ENCODE measurements around the gene FNIP2.

FNIP2 gene

DNA sequence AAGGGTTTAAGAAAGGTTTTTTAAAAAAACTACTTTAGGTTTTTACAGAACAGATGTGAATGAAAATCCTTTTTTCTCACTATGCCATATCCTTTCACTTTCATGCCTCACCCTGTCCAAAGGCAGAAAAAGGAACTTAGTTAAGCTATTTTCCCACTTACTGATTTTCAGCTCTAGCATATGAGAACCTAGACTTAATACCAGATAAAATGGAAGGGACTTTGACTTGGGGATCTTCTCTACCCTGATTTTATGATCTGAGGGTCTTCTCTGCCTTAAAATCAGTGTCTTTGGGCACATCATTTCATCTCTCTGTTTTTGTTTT lies 42.4 kb downstream of the FNIP2 start:
- Histone ChIP-seq H3K9ac (no peak overlapping the region), H3K27ac (peak overlapping the region; percentile 60; the same call in 1 of the 2 replicates), H3K9me3 (peaks cover 8% of the 10 kb centered on the region; the same call in 1 of the 2 replicates), H3K4me3 (no peak overlapping the region), H4K20me1 (no peaks in the 10 kb centered on the region), H3K36me3 (no peaks in the 10 kb centered on the region), H3K27me3 (no peaks in the 10 kb centered on the region), H3K4me1 (peaks cover 32% of the 10 kb centered on the region), H3K4me2 (peak overlapping the region; percentile 69)
- no peak for TF ChIP-seq Cebpa-rat (IDR thresholded peaks at IDR 0.05)

DNA sequence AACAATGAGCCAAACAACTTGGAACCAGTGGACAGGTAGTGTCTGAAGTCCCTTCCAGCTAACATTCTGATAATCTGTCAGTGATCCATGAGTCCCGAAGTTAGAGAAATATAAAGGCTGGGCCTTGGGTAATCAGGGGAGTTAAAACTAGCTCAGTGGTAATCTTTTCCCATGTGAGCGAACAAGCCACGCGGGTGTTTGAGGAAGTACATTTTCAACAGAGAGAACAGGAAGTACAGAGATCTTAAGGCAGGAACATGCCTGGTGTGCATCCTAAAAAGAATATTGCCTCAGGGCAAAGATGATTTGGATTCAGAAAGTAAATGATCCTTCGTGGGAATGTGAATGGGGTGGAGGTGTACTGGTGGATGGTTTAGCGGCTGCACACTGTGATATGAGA lies 42.9 kb downstream of the FNIP2 start:
- peaks cover 8% of the 10 kb centered on the region; the same call in 1 of the 2 replicates for H3K9me3 ChIP-seq
- peak overlapping the region; percentile 69 for H3K4me2 ChIP-seq
- H3K27me3 ChIP-seq: no peaks in the 10 kb centered on the region
- H3K27ac ChIP-seq: peak overlapping the region; percentile 60; the same call in 1 of the 2 replicates
- H3K9ac ChIP-seq: no peak overlapping the region
- H4K20me1 ChIP-seq: no peaks in the 10 kb centered on the region
- H3K4me3 ChIP-seq: no peak overlapping the region
- no peaks in the 10 kb centered on the region for H3K36me3 ChIP-seq
- no peak for TF ChIP-seq Cebpa-rat (IDR thresholded peaks at IDR 0.05)
- peaks cover 32% of the 10 kb centered on the region for H3K4me1 ChIP-seq

DNA sequence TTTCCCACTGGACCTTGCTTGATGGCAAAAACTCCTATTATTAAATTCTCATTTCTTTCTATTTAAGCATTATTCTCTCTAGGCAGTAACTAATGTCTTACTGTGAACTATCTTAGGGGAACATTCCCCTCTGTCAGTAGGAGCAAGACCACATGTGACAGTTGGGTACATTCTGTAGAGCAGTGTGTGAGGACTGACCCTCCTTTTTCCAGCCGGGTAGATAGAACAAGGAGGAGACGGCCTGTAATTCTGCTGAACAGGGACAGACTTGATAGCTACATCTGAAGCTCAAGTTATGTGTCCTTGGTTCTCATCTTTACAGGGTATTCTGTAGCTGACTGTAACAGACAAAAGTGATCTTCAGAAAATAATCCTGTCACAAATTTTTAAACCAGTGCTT lies 43.3 kb downstream of the FNIP2 start:
- Histone ChIP-seq H3K4me1 (peaks cover 36% of the 10 kb centered on the region), H3K9me3 (peaks cover 8% of the 10 kb centered on the region; the same call in 1 of the 2 replicates), H3K27ac (peak overlapping the region; percentile 60; the same call in 1 of the 2 replicates), H4K20me1 (no peaks in the 10 kb centered on the region), H3K27me3 (no peaks in the 10 kb centered on the region), H3K4me3 (no peak overlapping the region), H3K36me3 (no peaks in the 10 kb centered on the region), H3K9ac (no peak overlapping the region), H3K4me2 (peak overlapping the region; percentile 69)
- no peak for TF ChIP-seq Cebpa-rat (IDR thresholded peaks at IDR 0.05)

DNA sequence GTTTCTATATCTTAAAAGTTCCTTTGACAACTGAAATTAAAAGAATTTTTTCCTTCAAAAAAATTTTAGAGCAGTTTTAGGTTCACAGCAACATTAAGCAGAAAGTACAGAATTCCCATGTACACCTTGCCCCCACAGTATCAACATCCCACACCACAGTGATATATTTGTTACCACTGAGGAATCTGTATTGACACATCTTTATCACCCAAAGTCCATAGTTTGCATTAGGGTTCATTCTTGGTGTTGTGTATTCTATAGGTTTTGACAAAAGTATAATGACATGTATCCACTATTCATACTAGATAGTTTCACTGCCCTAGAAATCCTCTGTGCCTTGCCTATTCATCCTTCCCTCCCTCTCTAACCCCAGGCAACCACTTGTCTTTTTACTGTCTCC lies 43.7 kb downstream of the FNIP2 start:
- Histone ChIP-seq H4K20me1 (no peaks in the 10 kb centered on the region), H3K4me1 (peaks cover 40% of the 10 kb centered on the region), H3K27me3 (no peaks in the 10 kb centered on the region), H3K36me3 (no peaks in the 10 kb centered on the region), H3K27ac (no peak overlapping the region), H3K4me3 (no peak overlapping the region), H3K9me3 (peaks cover 8% of the 10 kb centered on the region; the same call in 1 of the 2 replicates), H3K9ac (no peak overlapping the region), H3K4me2 (no peak overlapping the region)
- no peak for TF ChIP-seq Cebpa-rat (IDR thresholded peaks at IDR 0.05)

- Histone ChIP-seq H4K20me1 (no peaks in the 10 kb centered on the region), H3K9ac (no peak overlapping the region), H3K27me3 (no peaks in the 10 kb centered on the region), H3K4me3 (no peak overlapping the region), H3K4me2 (no peak overlapping the region), H3K27ac (no peak overlapping the region), H3K9me3 (peaks cover 8% of the 10 kb centered on the region; the same call in 1 of the 2 replicates), H3K4me1 (peaks cover 45% of the 10 kb centered on the region), H3K36me3 (no peaks in the 10 kb centered on the region)
- no peak for TF ChIP-seq Cebpa-rat (IDR thresholded peaks at IDR 0.05)
Measured at GRCh38 chr4:158813113-158813512, 44.3 kb downstream of the FNIP2 start.

DNA sequence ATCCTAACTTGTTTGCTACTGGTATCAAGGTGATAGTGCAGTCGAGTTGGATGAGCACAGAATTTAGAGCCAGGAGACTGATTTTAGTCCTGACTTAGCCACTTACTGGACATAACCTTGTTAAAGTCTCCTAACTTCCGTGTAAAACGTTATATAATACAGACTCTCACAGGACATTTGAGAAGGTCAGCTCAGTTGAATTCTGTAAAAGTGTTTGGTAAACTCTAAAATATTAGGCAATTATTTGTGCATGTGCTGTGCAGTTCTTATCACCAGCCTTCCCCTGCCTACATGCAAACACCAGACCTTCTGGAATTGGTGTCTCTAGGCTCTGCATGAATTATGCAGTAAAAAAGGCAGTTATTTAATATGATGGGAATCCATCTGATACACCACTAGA lies 45.4 kb downstream of the FNIP2 start:
- Histone ChIP-seq H3K9me3 (peaks cover 8% of the 10 kb centered on the region; the same call in 1 of the 2 replicates), H3K4me1 (peaks cover 47% of the 10 kb centered on the region), H3K36me3 (no peaks in the 10 kb centered on the region), H3K4me3 (no peak overlapping the region), H3K27me3 (no peaks in the 10 kb centered on the region), H3K4me2 (no peak overlapping the region), H3K9ac (no peak overlapping the region), H3K27ac (no peak overlapping the region), H4K20me1 (no peaks in the 10 kb centered on the region)
- TF ChIP-seq Cebpa-rat (IDR thresholded peaks at IDR 0.05): no peak

DNA sequence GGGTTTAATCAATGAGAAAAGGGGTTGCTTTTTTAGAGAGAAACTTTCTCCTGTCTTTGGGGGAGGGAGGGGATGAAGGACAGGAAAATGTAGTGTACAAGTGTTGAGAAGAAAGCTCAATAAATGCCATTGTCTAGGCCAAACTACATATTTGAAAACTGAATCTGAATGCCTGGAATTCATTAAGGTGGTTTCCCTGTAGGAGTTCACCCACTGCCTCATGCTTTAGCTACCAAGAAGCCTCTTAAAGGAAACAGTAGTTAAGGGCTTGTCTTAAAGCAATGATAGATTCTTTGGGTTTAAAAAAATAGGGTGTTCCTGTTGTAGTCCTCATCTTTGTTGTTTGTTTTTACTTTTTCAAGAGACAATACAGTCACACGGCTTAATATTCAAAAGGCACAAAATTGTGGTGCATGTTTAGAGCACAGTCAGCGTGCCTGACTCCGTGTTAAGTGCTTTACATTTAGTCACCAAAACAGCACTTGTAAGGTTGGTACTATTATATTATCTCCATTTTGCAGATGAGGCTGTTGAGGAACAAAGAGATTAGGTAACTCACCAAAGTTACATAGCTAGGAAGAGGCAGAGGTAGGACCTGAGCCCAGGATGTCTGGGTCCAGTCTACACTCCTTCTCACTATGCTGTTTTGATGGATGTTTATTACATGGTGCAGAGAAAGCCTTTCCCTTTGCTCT lies 46.0 kb downstream of the FNIP2 start:
- H3K27me3 ChIP-seq: no peaks in the 10 kb centered on the region
- H3K4me3 ChIP-seq: no peak overlapping the region
- H3K9ac ChIP-seq: no peak overlapping the region
- no peak for TF ChIP-seq Cebpa-rat (IDR thresholded peaks at IDR 0.05)
- peaks cover 41% of the 10 kb centered on the region for H3K4me1 ChIP-seq
- no peaks in the 10 kb centered on the region for H3K36me3 ChIP-seq
- H3K27ac ChIP-seq: no peak overlapping the region
- H3K9me3 ChIP-seq: peaks cover 8% of the 10 kb centered on the region; the same call in 1 of the 2 replicates
- no peaks in the 10 kb centered on the region for H4K20me1 ChIP-seq
- H3K4me2 ChIP-seq: no peak overlapping the region

GRCh38 chr4:158816955-158817354 lies 48.1 kb downstream of the FNIP2 start:
- TF ChIP-seq Cebpa-rat (IDR thresholded peaks at IDR 0.05): no peak
- Histone ChIP-seq H3K9me3 (peaks cover 8% of the 10 kb centered on the region; the same call in 1 of the 2 replicates), H3K9ac (no peak overlapping the region), H3K36me3 (no peaks in the 10 kb centered on the region), H3K4me3 (no peak overlapping the region), H4K20me1 (no peaks in the 10 kb centered on the region), H3K4me2 (0 out of 2 replicates have a peak overlapping the region, but pooled peaks have one; percentile 24), H3K27ac (no peak overlapping the region), H3K4me1 (peaks cover 19% of the 10 kb centered on the region), H3K27me3 (no peaks in the 10 kb centered on the region)

GRCh38 chr4:158817562-158818296 lies 48.9 kb downstream of the FNIP2 start:
- no peak for TF ChIP-seq Cebpa-rat (IDR thresholded peaks at IDR 0.05)
- H3K27me3 ChIP-seq: no peaks in the 10 kb centered on the region
- no peak overlapping the region for H3K9ac ChIP-seq
- H3K9me3 ChIP-seq: peaks cover 8% of the 10 kb centered on the region; the same call in 1 of the 2 replicates
- no peaks in the 10 kb centered on the region for H4K20me1 ChIP-seq
- H3K4me1 ChIP-seq: peaks cover 16% of the 10 kb centered on the region
- no peaks in the 10 kb centered on the region for H3K36me3 ChIP-seq
- 0 out of 2 replicates have a peak overlapping the region, but pooled peaks have one; percentile 9 for H3K27ac ChIP-seq
- peak overlapping the region; percentile 24; the same call in 1 of the 2 replicates for H3K4me2 ChIP-seq
- H3K4me3 ChIP-seq: no peak overlapping the region

DNA sequence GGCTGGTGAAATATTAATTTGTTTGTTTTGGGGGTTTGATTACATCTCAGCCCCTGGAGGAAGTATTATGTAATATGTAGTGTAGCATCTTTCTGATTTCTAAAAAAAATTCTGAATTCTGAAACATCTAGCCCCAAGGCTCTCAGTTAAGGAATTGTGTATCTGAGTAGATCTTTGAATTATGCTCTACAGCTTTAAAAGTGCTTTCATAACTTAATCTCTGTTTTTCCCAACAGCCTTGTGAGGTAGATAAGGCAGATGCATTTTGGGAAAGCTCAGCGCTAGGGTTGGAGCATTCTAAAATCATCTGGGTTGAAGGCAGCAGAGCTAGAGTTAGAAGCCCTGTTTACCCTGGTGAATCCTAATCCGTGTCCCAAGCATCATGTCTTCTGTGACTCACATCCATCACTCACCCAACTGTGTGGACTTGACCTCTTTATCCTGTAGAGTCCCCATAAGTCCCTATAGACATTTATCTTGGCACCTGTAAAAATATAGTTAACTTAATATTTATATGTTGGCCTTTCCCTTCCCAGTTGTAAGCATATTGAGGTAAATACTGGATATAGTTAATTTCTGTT lies 49.8 kb downstream of the FNIP2 start:
- Histone ChIP-seq H3K4me3 (no peak overlapping the region), H3K9ac (no peak overlapping the region), H3K4me1 (peaks cover 16% of the 10 kb centered on the region), H3K27ac (no peak overlapping the region), H3K9me3 (peaks cover 8% of the 10 kb centered on the region; the same call in 1 of the 2 replicates), H3K4me2 (no peak overlapping the region), H3K36me3 (no peaks in the 10 kb centered on the region), H3K27me3 (no peaks in the 10 kb centered on the region), H4K20me1 (no peaks in the 10 kb centered on the region)
- TF ChIP-seq Cebpa-rat (IDR thresholded peaks at IDR 0.05): no peak

Measured in BLaER1 (cell line).